ENCODE measurements around the gene LPCAT1. TPM values are rescaled to one million over a fixed set of nuclear protein-coding genes. Genes with fewer than 3 reads are reported as not detected.

LPCAT1 gene
- total RNA-seq, 6 experiments from 2014 or later: 37.5 to 53.5 (median 44.1) TPM

DNA sequence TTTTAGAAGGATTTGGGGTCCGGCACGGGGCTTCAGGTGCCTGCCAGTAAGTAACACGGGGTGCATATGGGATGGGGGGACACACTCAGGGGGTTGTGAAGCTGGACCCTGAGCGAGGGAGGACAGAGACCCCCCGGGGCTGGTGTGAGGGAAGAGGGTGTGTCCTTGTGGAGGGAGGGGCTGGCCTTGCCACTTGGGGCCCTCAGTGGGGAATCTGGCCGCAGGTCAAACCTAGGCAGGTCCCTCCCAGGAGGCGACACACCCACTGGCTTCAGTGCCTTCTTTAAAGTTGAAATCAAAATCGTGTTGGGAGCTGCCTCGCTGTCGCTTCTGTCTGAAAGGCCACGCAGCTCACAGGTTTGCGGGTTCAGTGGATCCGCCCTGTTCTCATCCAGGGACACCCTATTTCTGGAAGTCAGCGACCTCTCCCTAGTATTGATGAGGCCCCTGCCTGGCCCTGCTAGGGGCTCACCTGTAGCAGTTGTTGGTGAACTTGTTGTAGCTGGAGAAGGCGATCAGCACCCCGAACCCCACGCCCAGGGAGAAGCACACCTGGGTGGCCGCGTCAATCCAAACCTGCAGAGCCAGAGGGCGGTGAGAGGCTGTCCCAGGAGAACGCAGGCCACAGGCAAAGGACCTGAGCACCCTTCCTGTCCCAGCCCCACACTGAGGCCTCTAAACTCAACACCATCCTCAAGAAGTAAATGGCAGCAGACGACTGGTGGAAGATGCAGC, 108.0 kb downstream of the LPCAT1 start:
- TF ChIP-seq, protein P1, sequence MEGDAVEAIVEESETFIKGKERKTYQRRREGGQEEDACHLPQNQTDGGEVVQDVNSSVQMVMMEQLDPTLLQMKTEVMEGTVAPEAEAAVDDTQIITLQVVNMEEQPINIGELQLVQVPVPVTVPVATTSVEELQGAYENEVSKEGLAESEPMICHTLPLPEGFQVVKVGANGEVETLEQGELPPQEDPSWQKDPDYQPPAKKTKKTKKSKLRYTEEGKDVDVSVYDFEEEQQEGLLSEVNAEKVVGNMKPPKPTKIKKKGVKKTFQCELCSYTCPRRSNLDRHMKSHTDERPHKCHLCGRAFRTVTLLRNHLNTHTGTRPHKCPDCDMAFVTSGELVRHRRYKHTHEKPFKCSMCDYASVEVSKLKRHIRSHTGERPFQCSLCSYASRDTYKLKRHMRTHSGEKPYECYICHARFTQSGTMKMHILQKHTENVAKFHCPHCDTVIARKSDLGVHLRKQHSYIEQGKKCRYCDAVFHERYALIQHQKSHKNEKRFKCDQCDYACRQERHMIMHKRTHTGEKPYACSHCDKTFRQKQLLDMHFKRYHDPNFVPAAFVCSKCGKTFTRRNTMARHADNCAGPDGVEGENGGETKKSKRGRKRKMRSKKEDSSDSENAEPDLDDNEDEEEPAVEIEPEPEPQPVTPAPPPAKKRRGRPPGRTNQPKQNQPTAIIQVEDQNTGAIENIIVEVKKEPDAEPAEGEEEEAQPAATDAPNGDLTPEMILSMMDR (IDR thresholded peaks at IDR 0.05): no peak
- no peaks in the 10 kb centered on the region for H3K9me3 Mint-ChIP-seq
- no peaks in the 10 kb centered on the region for H3K36me3 Mint-ChIP-seq (ENCODE audit: low read depth)
- H3K4me3 Mint-ChIP-seq: no peak overlapping the region
- H3K27me3 Mint-ChIP-seq (ENCODE audit: insufficient read depth): peaks cover 9% of the 10 kb centered on the region; the same call in 1 of the 2 replicates
- no peak overlapping the region for H3K27ac Mint-ChIP-seq
- DNase-seq: no peak
- no peaks in the 10 kb centered on the region for H3K4me1 Mint-ChIP-seq (ENCODE audit: low read depth)

GRCh38 chr5:1415059-1415425, 108.7 kb downstream of the LPCAT1 start:
- Mint-ChIP-seq H3K4me3 (no peak overlapping the region), H3K27ac (no peak overlapping the region), H3K9me3 (no peaks in the 10 kb centered on the region), H3K4me1 (ENCODE audit: low read depth) (no peaks in the 10 kb centered on the region), H3K27me3 (ENCODE audit: insufficient read depth) (peaks cover 12% of the 10 kb centered on the region; the same call in 1 of the 2 replicates), H3K36me3 (ENCODE audit: low read depth) (no peaks in the 10 kb centered on the region)
- TF ChIP-seq, protein P1 (IDR thresholded peaks at IDR 0.05): no peak
- DNase-seq: no peak

- TF ChIP-seq, protein P1 (IDR thresholded peaks at IDR 0.05): no peak
- Mint-ChIP-seq H3K4me1 (ENCODE audit: low read depth) (no peaks in the 10 kb centered on the region), H3K36me3 (ENCODE audit: low read depth) (no peaks in the 10 kb centered on the region), H3K27ac (no peak overlapping the region), H3K27me3 (ENCODE audit: insufficient read depth) (peaks cover 12% of the 10 kb centered on the region; the same call in 1 of the 2 replicates), H3K4me3 (no peak overlapping the region), H3K9me3 (no peaks in the 10 kb centered on the region)
- DNase-seq: no peak
Measured at GRCh38 chr5:1414311-1415058, 109.3 kb downstream of the LPCAT1 start.

DNA sequence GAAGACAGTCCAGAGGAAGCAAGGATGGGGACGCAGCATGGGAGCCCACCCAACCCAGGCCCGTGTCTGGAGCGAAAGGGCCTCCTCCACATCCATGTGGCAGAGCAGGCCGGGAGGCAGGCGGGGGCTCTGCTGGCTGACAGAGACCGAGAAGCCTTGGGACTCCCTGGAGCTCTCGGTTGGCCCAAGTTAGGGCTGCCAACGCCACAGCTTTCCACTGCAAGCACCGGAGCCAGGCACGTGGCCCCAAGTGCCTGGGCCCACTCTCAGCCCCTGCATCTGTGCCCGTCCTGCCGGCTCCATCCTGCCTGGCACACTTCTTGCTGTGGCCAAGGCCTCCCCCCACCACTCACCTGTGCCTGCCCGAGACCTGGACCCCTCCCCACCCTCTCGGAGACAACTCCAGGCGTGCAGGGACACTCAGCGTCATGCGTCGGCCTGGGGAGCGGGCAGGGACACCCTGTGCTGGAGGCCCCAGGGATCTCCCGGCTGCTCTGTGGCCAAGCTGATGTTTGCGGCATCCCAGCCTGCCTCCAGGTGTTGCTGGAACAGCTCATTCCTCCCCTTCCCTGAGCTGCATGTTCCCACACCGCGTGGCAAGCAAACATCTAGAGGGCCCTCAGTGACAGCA, 110.0 kb downstream of the LPCAT1 start:
- Mint-ChIP-seq H3K9me3 (no peaks in the 10 kb centered on the region), H3K36me3 (ENCODE audit: low read depth) (no peaks in the 10 kb centered on the region), H3K4me3 (no peak overlapping the region), H3K27me3 (ENCODE audit: insufficient read depth) (peaks cover 16% of the 10 kb centered on the region), H3K27ac (no peak overlapping the region), H3K4me1 (ENCODE audit: low read depth) (no peaks in the 10 kb centered on the region)
- DNase-seq: no peak
- TF ChIP-seq, protein P1 (IDR thresholded peaks at IDR 0.05): no peak

DNA sequence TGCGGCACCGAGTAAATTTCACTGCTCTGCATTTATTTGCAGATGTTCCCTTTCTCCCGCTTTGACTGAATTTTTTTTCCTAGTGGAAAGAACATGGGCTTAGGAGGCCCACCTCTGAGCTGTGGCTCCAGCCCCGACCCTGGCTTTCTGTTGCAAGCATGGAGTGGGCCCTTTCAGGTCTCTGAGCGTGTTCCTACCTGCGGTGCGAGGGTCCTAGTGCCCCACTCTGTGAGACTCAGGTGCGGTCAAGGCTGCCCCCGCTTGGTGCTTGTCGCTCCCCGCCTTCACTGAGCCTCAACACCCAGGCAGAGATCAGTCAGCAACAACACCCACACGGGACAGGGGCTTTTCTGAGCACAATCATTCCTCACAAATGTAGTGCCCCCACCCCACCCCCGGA, 110.5 kb downstream of the LPCAT1 start:
- no peak overlapping the region for H3K27ac Mint-ChIP-seq
- H3K27me3 Mint-ChIP-seq (ENCODE audit: insufficient read depth): peaks cover 16% of the 10 kb centered on the region
- H3K9me3 Mint-ChIP-seq: no peaks in the 10 kb centered on the region
- DNase-seq: no peak
- H3K36me3 Mint-ChIP-seq (ENCODE audit: low read depth): no peaks in the 10 kb centered on the region
- TF ChIP-seq, protein P1 (IDR thresholded peaks at IDR 0.05): no peak
- H3K4me1 Mint-ChIP-seq (ENCODE audit: low read depth): no peaks in the 10 kb centered on the region
- no peak overlapping the region for H3K4me3 Mint-ChIP-seq
